ENCODE measurements around the gene DTX2.

The DTX2 gene

GRCh38 chr7:76426246-76426645 is 35.3 kb upstream of the DTX2 start:
- Histone ChIP-seq H4K20me1 (ENCODE audit: insufficient read depth, low read length, poor library complexity, severe bottlenecking) (no peaks in the 10 kb centered on the region), H3K9me2 (replicated peaks; ENCODE audit: low read depth, low read length) (no peaks in the 10 kb centered on the region), H3K4me3 (ENCODE audit: low read length, poor library complexity, severe bottlenecking) (no peak overlapping the region), H3F3A (ENCODE audit: low read depth) (no peaks in the 10 kb centered on the region), H3K27me3 (ENCODE audit: insufficient read depth, low read length, poor library complexity, severe bottlenecking) (no peaks in the 10 kb centered on the region), H2AFZ (ENCODE audit: low read length) (no peak overlapping the region), H3K36me3 (ENCODE audit: insufficient read depth, low read length) (no peaks in the 10 kb centered on the region), H3K4me1 (ENCODE audit: insufficient read depth, low read length, poor library complexity, severe bottlenecking) (peaks cover 6% of the 10 kb centered on the region), H3K4me2 (ENCODE audit: low read depth, low read length, poor library complexity, severe bottlenecking) (no peak overlapping the region), H3K9ac (ENCODE audit: low read depth, low read length, poor library complexity, severe bottlenecking) (no peak overlapping the region), H3K9me3 (ENCODE audit: insufficient read depth, low read depth, low read length) (no peaks in the 10 kb centered on the region), H3K79me2 (ENCODE audit: insufficient read depth, low read length) (no peaks in the 10 kb centered on the region)
- TF ChIP-seq CTCF (conservative IDR thresholded peaks at IDR 0.05; ENCODE audit: low read length) (no peak), EZH2phosphoT487 (IDR thresholded peaks at IDR 0.05; ENCODE audit: borderline replicate concordance) (no peak)

- H3K9me3 ChIP-seq (ENCODE audit: insufficient read depth, low read depth, low read length), result no peaks in the 10 kb centered on the region
- no peaks in the 10 kb centered on the region for H3K79me2 ChIP-seq (ENCODE audit: insufficient read depth, low read length)
- no peaks in the 10 kb centered on the region for H3K27me3 ChIP-seq (ENCODE audit: insufficient read depth, low read length, poor library complexity, severe bottlenecking)
- no peaks in the 10 kb centered on the region for H3K36me3 ChIP-seq (ENCODE audit: insufficient read depth, low read length)
- H3K4me2 ChIP-seq (ENCODE audit: low read depth, low read length, poor library complexity, severe bottlenecking), result no peak overlapping the region
- no peak for TF ChIP-seq EZH2phosphoT487 (IDR thresholded peaks at IDR 0.05; ENCODE audit: borderline replicate concordance)
- TF ChIP-seq CTCF (conservative IDR thresholded peaks at IDR 0.05; ENCODE audit: low read length), result no peak
- peaks cover 6% of the 10 kb centered on the region for H3K4me1 ChIP-seq (ENCODE audit: insufficient read depth, low read length, poor library complexity, severe bottlenecking)
- H4K20me1 ChIP-seq (ENCODE audit: insufficient read depth, low read length, poor library complexity, severe bottlenecking), result no peaks in the 10 kb centered on the region
- no peak overlapping the region for H2AFZ ChIP-seq (ENCODE audit: low read length)
- H3K9ac ChIP-seq (ENCODE audit: low read depth, low read length, poor library complexity, severe bottlenecking), result no peak overlapping the region
- no peak overlapping the region for H3K4me3 ChIP-seq (ENCODE audit: low read length, poor library complexity, severe bottlenecking)
- H3F3A ChIP-seq (ENCODE audit: low read depth), result no peaks in the 10 kb centered on the region
- no peaks in the 10 kb centered on the region for H3K9me2 ChIP-seq (replicated peaks; ENCODE audit: low read depth, low read length)
Observed at GRCh38 chr7:76427635-76428034, 33.9 kb upstream of the DTX2 start.

GRCh38 chr7:76428149-76428823 is 33.2 kb upstream of the DTX2 start:
- Histone ChIP-seq H3K9ac (ENCODE audit: low read depth, low read length, poor library complexity, severe bottlenecking) (no peak overlapping the region), H3F3A (ENCODE audit: low read depth) (no peaks in the 10 kb centered on the region), H3K79me2 (ENCODE audit: insufficient read depth, low read length) (no peaks in the 10 kb centered on the region), H3K27me3 (ENCODE audit: insufficient read depth, low read length, poor library complexity, severe bottlenecking) (no peaks in the 10 kb centered on the region), H3K4me2 (ENCODE audit: low read depth, low read length, poor library complexity, severe bottlenecking) (no peak overlapping the region), H3K4me3 (ENCODE audit: low read length, poor library complexity, severe bottlenecking) (no peak overlapping the region), H3K9me2 (replicated peaks; ENCODE audit: low read depth, low read length) (no peaks in the 10 kb centered on the region), H3K9me3 (ENCODE audit: insufficient read depth, low read depth, low read length) (no peaks in the 10 kb centered on the region), H3K4me1 (ENCODE audit: insufficient read depth, low read length, poor library complexity, severe bottlenecking) (peaks cover 6% of the 10 kb centered on the region), H2AFZ (ENCODE audit: low read length) (no peak overlapping the region), H4K20me1 (ENCODE audit: insufficient read depth, low read length, poor library complexity, severe bottlenecking) (no peaks in the 10 kb centered on the region), H3K36me3 (ENCODE audit: insufficient read depth, low read length) (no peaks in the 10 kb centered on the region)
- TF ChIP-seq EZH2phosphoT487 (IDR thresholded peaks at IDR 0.05; ENCODE audit: borderline replicate concordance) (no peak), CTCF (conservative IDR thresholded peaks at IDR 0.05; ENCODE audit: low read length) (no peak)

All from Loucy (cell line).